SKM-1 (cell line): ENCODE results near the gene GPC1.
"Not testable (repeated sequence)": the region's sequence is repeated elsewhere in the genome, so short reads cannot be mapped to it uniquely, and the experiment has no call there.

ENCODE experiments used
- DNase-seq: peaks from one replicate; lab custom pipeline; 2025; ENCODE audit not compliant: unreplicated experiment; lab: John Stamatoyannopoulos, UW

The GPC1 gene

DNA sequence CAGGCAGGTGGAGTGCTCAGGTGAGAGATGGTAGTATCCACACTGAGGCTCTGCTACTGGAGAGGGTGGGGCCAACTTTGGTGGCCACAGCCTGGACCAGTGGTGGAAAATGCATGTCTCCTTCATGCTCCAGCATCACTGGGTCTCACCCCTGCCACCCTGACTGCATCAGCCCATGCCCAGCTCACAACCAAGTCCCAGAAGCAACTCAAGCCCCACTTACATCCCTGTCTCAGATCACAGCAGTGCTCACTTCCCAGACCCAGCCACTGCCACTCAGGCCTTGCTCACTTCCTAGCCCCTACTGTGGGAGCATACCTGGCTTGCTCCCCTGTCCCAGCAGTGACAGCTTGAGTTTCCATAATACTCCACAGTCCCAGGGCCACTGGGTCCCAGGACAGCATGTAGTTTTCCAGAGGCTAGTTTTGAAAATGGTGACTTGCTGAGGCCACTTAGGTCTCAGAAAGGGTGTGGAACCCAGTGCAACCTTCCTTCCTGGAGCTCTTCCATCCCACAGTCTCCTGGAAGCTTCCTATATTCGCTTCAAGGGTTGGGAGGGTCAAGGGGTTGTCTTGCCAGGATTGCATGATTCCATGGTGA is 58.8 kb downstream of the GPC1 start:
- no peak for DNase-seq

GRCh38 chr2:240494942-240495341 is 59.5 kb downstream of the GPC1 start:
- not testable (repeated sequence) for DNase-seq

DNA sequence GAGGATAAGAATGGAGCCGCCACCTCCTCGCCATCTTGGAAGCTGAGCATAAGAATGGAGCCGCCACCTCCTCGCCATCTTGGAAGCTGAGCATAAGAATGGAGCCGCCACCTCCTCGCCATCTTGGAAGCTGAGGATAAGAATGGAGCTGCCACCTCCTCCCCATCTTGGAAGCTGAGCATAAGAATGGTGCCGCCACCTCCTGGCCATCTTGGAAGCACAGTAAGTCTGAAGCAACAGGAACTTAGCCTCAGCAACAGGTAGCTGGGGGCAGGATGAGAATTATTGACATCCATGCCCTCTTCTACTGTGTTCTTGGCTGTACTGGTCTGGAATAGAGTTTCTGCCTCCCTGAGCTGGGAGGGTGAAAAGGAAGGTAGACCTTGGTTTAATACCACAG is 61.6 kb downstream of the GPC1 start:
- not testable (repeated sequence) for DNase-seq

DNA sequence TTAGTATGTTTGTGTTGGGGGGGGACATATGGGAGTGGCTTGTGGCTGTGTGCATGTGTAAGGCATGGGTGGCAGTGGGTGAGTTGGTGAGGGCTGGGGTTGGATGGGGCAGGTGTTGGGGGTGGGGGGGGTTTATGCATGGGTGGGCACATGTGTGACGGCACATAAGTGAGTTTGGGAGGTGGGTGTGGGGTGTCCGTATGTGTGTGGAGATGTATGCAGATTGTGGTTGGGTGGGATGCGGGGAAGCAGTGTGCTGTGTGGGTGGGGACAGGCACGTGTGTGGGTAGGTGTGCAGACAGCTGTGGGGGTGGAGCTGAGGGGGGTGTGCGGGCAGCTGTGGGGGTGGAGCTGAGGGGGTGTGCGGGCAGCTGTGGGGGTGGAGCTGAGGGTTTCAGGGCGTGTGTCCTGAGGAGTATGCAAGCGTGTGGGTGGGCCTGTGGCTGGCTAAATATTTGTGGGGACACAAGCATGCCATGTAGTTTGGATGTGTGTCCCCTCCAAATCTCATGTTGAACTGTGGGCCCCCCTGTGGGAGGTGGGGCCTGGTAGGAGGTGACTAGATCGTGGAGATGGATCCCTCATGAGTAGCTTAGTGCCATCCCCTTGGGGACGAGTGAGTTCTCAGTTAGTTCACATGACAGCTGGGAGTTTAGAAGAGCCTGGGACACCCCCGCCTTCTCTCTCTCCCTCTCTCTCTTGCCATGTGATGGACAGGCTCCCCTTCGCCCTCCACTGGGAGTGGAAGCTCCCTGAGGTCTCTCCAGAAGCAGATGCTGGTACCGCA is 62.9 kb downstream of the GPC1 start:
- DNase-seq, result no peak

GRCh38 chr2:240498958-240499260 is 63.4 kb downstream of the GPC1 start:
- no peak for DNase-seq

DNA sequence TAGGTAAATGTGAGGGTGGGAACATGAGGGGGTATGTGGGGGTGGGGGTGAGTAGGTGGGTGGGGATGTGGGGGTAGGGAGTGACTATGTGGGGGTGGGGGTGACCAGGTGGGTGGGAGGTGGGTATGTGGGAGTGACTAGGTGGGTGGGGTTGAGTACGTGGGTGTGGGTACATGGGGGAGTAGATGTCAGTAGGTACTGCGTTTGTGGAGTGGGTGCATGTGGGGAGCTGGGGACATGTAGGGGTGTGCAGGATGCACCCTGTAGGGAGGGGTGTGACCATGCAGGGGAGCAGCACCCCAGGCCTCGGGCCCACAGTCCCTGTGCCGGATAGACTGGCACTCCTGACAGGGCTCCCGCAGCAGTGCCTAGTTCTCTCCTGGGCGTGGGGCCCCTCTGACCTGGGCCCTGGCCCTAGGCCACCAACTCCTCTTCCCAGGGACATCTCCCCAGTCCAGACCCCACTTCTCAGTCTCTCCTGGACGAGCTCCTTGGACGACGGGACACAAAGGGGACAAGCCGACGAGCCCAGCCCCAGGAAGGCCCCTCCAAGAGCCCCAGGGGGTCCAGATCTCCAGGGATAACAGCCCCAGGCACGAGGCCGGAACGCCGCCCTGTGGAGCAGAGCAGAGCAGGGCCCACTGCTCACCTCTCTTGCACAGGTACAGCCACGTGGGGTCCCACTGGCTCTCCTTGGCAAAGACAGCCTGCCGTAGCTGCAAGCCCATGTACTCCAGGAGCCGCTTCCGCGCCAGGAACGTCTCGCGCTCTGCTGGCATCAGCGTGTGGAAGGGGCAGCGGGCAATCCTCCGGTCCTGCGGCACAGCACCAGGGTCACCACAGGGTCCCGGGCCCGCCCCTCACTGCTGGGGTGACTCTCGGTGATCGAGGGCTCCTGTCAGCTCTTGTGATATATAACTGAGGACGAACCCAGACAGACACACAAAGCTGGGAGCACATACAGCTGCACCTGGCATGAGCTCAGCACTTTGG is 64.1 kb downstream of the GPC1 start:
- no peak for DNase-seq

- no peak for DNase-seq
Observed at GRCh38 chr2:240500561-240501423, 65.3 kb downstream of the GPC1 start.

DNA sequence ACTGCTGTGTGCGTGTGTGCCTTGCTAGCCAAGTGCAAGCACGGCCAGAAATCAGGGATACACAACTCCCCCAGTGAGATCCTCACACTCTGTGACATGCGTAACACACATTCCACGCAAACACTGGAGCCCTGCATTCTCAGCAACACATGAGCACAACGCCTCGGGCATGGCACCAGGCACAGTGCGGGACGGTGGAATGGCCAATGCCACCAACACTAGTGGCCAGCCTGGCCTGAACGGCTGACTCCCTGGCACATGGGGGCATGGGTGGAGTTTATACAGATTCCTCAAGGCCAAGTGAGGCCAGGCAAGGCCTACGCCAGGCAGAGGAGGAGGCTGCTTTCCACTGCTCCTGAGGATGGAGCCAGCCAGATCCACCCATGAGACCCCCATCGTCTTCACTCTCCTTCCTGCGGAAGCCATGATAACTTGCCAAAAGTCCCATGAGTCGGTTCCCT is 66.1 kb downstream of the GPC1 start:
- no peak for DNase-seq

DNA sequence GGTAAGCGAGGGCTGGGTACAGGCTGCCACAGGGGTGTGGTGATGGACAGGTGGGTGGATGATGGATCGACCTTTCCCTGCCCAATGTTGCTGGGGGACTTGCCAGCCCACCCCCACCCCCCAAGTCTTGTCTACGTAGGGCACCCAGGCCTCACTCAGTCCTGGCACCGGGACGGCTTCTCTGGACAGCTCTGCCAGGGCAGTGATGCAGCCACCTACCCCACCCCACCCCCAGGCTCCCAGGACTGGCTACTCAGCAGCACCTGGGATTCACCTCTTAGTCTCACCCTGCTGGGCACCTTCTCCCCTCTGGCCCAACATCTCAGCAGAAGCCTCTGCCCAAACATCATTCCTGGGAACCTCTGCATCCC is 66.6 kb downstream of the GPC1 start:
- DNase-seq, result no peak

- DNase-seq, result no peak
Observed at GRCh38 chr2:240502430-240503121, 67.1 kb downstream of the GPC1 start.

DNA sequence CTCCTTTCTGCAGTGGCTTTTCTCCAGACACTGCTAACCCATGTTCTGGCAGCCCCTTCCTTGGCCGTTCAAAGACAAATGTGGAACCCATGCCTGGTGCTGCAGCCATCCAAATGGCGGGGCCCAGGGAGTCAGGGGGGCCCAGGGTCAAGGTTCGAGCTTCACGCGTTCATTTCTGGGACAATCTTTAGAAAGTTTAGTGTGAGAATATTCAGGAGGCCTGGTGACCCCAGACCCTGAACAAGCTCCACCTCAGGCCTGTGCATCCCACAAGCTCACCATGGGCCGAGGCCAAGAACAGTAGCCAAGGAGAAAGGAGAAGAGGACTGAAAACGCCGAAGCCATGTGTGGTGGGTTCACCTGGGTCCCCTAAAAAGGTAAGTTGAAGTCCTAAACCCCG is 67.9 kb downstream of the GPC1 start:
- DNase-seq, result no peak

DNA sequence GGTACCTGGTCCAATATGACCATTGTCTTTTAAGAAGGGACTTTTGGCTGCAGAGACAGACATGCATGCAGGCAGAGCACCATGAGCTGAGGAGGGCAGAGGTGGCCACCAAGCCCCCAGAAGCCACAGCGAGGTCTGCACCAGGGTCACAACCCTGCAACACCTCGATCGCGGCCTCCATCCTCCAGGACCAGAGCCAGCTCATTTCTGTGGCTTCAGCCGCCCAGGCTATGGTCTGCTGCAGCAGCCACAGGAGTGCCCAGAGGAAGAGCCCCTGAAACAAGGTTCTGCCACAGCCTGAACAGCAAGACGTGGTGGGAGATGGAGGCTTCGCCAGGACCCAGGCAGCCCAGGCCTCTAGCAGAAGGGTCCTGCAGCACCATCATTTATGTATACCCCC is 68.4 kb downstream of the GPC1 start:
- no peak for DNase-seq

- DNase-seq, result no peak
Observed at GRCh38 chr2:240505910-240506309, 70.4 kb downstream of the GPC1 start.

- DNase-seq, result no peak
Observed at GRCh38 chr2:240506406-240507059, 71.1 kb downstream of the GPC1 start.

GRCh38 chr2:240507060-240507777 is 71.8 kb downstream of the GPC1 start:
- no peak for DNase-seq

DNA sequence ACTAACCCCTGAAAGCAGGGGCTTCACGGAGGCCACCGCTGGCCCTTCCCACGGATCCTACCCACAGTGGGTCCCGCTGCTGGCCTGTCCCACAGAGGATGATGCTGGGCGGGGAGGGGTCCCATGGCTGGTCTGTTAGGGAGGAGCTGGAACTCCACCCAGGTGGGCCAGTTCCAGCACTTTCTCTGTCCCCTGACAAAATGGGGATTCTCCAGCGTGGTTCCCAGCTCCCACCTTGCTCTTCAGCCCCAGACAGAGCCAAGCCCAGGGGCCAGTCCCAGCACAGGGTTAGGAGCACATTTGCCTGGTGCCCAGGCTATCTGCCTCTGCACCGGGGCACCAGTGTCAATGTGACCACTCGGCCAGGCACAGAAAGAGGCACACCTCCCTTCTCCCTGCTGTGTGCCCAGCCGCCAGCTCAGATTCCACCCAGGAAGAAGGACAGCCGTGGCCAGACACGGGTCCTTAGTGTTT is 72.4 kb downstream of the GPC1 start:
- DNase-seq, result no peak

GRCh38 chr2:240508832-240509545 is 73.5 kb downstream of the GPC1 start:
- DNase-seq, result no peak
